ENCODE data around the gene UFD1. TPM values are rescaled to one million over a fixed set of nuclear protein-coding genes. Genes with fewer than 3 reads are reported as not detected.

UFD1 gene
- total and polyA plus RNA-seq, 2 of the 13 experiments (the other 11 are each of a cell fraction or from before 2014, with no cell fraction given), result 47.9 to 51.1 TPM

DNA sequence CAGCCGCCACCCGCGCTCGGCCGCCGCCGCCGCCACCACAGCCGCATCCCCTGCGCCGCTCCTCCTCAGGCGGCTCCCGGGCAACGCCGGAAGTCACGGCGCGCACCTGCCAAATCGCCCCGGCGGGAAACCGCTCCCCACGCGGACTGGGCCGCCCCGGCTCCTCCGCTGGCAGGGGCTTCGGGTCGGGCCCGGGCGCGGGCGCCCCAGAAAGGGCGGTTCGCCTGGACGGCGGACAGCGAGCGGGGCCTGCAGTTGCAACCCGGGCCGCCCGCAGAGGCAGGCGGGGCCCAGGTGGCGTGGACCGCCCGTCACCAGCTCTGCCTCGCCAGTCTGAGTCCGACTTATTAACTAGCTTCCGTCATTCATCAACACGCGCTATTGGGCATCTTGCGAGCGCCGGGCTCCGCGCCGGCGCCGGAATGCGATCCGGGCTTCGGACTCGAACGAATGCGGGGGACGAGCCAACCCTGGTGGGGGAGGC is 47.3 kb downstream of the UFD1 start, which contains the start of gene HIRA (continued):
- TF ChIP-seq, protein P1, sequence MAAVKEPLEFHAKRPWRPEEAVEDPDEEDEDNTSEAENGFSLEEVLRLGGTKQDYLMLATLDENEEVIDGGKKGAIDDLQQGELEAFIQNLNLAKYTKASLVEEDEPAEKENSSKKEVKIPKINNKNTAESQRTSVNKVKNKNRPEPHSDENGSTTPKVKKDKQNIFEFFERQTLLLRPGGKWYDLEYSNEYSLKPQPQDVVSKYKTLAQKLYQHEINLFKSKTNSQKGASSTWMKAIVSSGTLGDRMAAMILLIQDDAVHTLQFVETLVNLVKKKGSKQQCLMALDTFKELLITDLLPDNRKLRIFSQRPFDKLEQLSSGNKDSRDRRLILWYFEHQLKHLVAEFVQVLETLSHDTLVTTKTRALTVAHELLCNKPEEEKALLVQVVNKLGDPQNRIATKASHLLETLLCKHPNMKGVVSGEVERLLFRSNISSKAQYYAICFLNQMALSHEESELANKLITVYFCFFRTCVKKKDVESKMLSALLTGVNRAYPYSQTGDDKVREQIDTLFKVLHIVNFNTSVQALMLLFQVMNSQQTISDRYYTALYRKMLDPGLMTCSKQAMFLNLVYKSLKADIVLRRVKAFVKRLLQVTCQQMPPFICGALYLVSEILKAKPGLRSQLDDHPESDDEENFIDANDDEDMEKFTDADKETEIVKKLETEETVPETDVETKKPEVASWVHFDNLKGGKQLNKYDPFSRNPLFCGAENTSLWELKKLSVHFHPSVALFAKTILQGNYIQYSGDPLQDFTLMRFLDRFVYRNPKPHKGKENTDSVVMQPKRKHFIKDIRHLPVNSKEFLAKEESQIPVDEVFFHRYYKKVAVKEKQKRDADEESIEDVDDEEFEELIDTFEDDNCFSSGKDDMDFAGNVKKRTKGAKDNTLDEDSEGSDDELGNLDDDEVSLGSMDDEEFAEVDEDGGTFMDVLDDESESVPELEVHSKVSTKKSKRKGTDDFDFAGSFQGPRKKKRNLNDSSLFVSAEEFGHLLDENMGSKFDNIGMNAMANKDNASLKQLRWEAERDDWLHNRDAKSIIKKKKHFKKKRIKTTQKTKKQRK (IDR thresholded peaks at IDR 0.05; ENCODE audit: low read length), result no peak
- TF ChIP-seq, protein P2, sequence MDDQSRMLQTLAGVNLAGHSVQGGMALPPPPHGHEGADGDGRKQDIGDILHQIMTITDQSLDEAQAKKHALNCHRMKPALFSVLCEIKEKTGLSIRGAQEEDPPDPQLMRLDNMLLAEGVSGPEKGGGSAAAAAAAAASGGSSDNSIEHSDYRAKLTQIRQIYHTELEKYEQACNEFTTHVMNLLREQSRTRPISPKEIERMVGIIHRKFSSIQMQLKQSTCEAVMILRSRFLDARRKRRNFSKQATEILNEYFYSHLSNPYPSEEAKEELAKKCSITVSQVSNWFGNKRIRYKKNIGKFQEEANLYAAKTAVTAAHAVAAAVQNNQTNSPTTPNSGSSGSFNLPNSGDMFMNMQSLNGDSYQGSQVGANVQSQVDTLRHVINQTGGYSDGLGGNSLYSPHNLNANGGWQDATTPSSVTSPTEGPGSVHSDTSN (CRISPR knock-in tag; IDR thresholded peaks at IDR 0.05; ENCODE audit: borderline replicate concordance), result no peak
- TF ChIP-seq, protein P3, sequence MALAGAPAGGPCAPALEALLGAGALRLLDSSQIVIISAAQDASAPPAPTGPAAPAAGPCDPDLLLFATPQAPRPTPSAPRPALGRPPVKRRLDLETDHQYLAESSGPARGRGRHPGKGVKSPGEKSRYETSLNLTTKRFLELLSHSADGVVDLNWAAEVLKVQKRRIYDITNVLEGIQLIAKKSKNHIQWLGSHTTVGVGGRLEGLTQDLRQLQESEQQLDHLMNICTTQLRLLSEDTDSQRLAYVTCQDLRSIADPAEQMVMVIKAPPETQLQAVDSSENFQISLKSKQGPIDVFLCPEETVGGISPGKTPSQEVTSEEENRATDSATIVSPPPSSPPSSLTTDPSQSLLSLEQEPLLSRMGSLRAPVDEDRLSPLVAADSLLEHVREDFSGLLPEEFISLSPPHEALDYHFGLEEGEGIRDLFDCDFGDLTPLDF (CRISPR knock-in tag; IDR thresholded peaks at IDR 0.05), result no peak
- TF ChIP-seq PAX8 (CRISPR knock-in tag; IDR thresholded peaks at IDR 0.05; ENCODE audit: borderline replicate concordance) (no peak), SP2 (CRISPR knock-in tag; IDR thresholded peaks at IDR 0.05) (no peak; the same call in 1 of the 2 replicates), DZIP1 (CRISPR knock-in tag; IDR thresholded peaks at IDR 0.05) (peak; percentile 37), SPEN (CRISPR knock-in tag; IDR thresholded peaks at IDR 0.05; ENCODE audit: low read depth) (peak; percentile 62; the same call in 1 of the 2 replicates), JUND (CRISPR knock-in tag; IDR thresholded peaks at IDR 0.05) (peak; percentile 53; the same call in 1 of the 2 replicates), ZNF441 (CRISPR knock-in tag; IDR thresholded peaks at IDR 0.05; ENCODE audit: borderline replicate concordance) (peak; percentile 23; the same call in 1 of the 2 replicates), HOXA3 (CRISPR knock-in tag; IDR thresholded peaks at IDR 0.05) (peak; percentile 45; the same call in 1 of the 2 replicates), ATF4 (CRISPR knock-in tag; IDR thresholded peaks at IDR 0.05) (no peak), ZNF563 (CRISPR knock-in tag; IDR thresholded peaks at IDR 0.05) (no peak; the same call in 1 of the 2 replicates), DBP (CRISPR knock-in tag; IDR thresholded peaks at IDR 0.05; ENCODE audit: not compliant biosample characterization) (no peak)

Data from HepG2 (cell line).